H1 (cell line): Measurements from ENCODE around the gene ANGPTL4.
"Not testable (repeated sequence)": the region's sequence is repeated elsewhere in the genome, so short reads cannot be mapped to it uniquely, and the experiment has no call there.

Experiments used
- BRCA1 ChIP-seq: IDR thresholded peaks from 2 replicates; pipeline ENCODE4 v1.6.1; 2012; ENCODE audit warnings: low read depth, low read length, improper control_type of control experiment
- CEBPB ChIP-seq: IDR thresholded peaks from 2 replicates; pipeline ENCODE4 v1.6.1; 2012; ENCODE audit warnings: low read depth, low read length
- CTCF ChIP-seq, 3 experiments: IDR thresholded peaks; 1 replicate in 2 of 3; 2 replicates in 1 of 3; pipeline versions ENCODE4 v1.5.1 to v1.6.1; 2011; ENCODE audit warnings: low read length in 3 of 3, mild to moderate bottlenecking in 3 of 3, inconsistent platforms in 2 of 3, low read depth in 1 of 3, moderate library complexity in 1 of 3; ENCODE audit not compliant: insufficient read depth in 1 of 3; ENCODE audit errors: control extremely low read depth in 1 of 3
- EP300 ChIP-seq, 2 experiments: IDR thresholded peaks; 1 replicate in 1 of 2; 2 replicates in 1 of 2; pipeline ENCODE4 v1.6.1; 2011 to 2012; ENCODE audit warnings: low read depth in 2 of 2, low read length in 2 of 2, mild to moderate bottlenecking in 2 of 2, borderline replicate concordance in 1 of 2, inconsistent platforms in 1 of 2, moderate library complexity in 1 of 2
- EZH2 ChIP-seq: fragments of 200-600 bp; sonication (generic); IDR thresholded peaks from 2 replicates; pipeline ENCODE4 v1.7.1; 2012; ENCODE audit warnings: low read depth, mild to moderate bottlenecking, moderate library complexity, low read length, inconsistent platforms; ENCODE audit not compliant: severe bottlenecking
- JUN ChIP-seq: IDR thresholded peaks from 2 replicates; pipeline ENCODE4 v1.6.1; 2011; ENCODE audit warnings: low read depth, mild to moderate bottlenecking, improper control_type of control experiment, low read length
- KDM1A ChIP-seq: fragments of 200-600, 300-600 bp; sonication (generic); IDR thresholded peaks from 2 replicates; pipeline ENCODE4 v1.7.1; 2016; ENCODE audit warnings: mild to moderate bottlenecking, low read length, borderline replicate concordance
- POLR2A ChIP-seq, 2 experiments: IDR thresholded peaks; 1 replicate in 1 of 2; 2 replicates in 1 of 2; pipeline ENCODE4 v1.6.1; 2011; ENCODE audit warnings: low read depth in 2 of 2, low read length in 2 of 2, mild to moderate bottlenecking in 2 of 2; ENCODE audit errors: control extremely low read depth in 1 of 2
- RAD21 ChIP-seq, 2 experiments: IDR thresholded peaks in 1 of 2; conservative IDR thresholded peaks in 1 of 2; 2 replicates each; pipeline ENCODE4 v1.6.1; 2011; ENCODE audit warnings: low read depth in 2 of 2, low read length in 2 of 2, improper control_type of control experiment in 1 of 2, inconsistent platforms in 1 of 2, mild to moderate bottlenecking in 1 of 2, moderate library complexity in 1 of 2
- SIN3A ChIP-seq, 2 experiments: IDR thresholded peaks in 1 of 2; conservative IDR thresholded peaks in 1 of 2; 2 replicates each; pipeline ENCODE4 v1.6.1; 2011 to 2012; ENCODE audit warnings: low read length in 2 of 2, improper control_type of control experiment in 1 of 2, low read depth in 1 of 2, mild to moderate bottlenecking in 1 of 2
- YY1 ChIP-seq: IDR thresholded peaks from 2 replicates; pipeline ENCODE4 v1.6.1; 2011; ENCODE audit warnings: low read depth, mild to moderate bottlenecking, low read length

GRCh38 chr19:8384569-8384968, 20.6 kb downstream of the ANGPTL4 start:
- not testable (repeated sequence) for TF ChIP-seq POLR2A (IDR thresholded peaks at IDR 0.05; ENCODE audit: control extremely low read depth in 1 of 2, low read depth in 2 of 2, low read length in 2 of 2); YY1; JUN; EP300 (IDR thresholded peaks at IDR 0.05; ENCODE audit: borderline replicate concordance in 1 of 2, low read depth in 2 of 2, low read length in 2 of 2); BRCA1; EZH2; RAD21 (IDR thresholded peaks at IDR 0.05 in 1 of 2, conservative IDR thresholded peaks at IDR 0.05 in 1 of 2; ENCODE audit: low read depth in 2 of 2, low read length in 2 of 2); CTCF (IDR thresholded peaks at IDR 0.05; ENCODE audit: control extremely low read depth in 1 of 3, insufficient read depth in 1 of 3, low read depth in 1 of 3, low read length in 3 of 3); SIN3A (conservative IDR thresholded peaks at IDR 0.05 in 1 of 2, IDR thresholded peaks at IDR 0.05 in 1 of 2; ENCODE audit: low read depth in 1 of 2, low read length in 2 of 2); KDM1A; CEBPB
